ENCODE data around the gene ITGA11.

The ITGA11 gene

GRCh38 chr15:68431792-68432401 is at the start of gene ITGA11:
TSS of gene ITGA11 (minus strand) at chr15:68432163. CDS start at chr15:68432066, 97 bp downstream.
- peak; percentile 77 for DNase-seq

GRCh38 chr15:68481321-68481720 is 49.4 kb upstream of the ITGA11 start:
- DNase-seq, result no peak

- DNase-seq, result no peak
These were observed 48.3 kb upstream of the ITGA11 start for GRCh38 chr15:68480296-68480695.

GRCh38 chr15:68479870-68480269 is 47.9 kb upstream of the ITGA11 start:
- DNase-seq, result no peak

GRCh38 chr15:68479406-68479805 is 47.4 kb upstream of the ITGA11 start:
- no peak for DNase-seq

GRCh38 chr15:68478853-68479252 is 46.9 kb upstream of the ITGA11 start:
- DNase-seq, result no peak

- DNase-seq, result no peak
These were observed 43.5 kb upstream of the ITGA11 start for GRCh38 chr15:68475449-68475848.

- no peak for DNase-seq
These were observed 39.6 kb upstream of the ITGA11 start for GRCh38 chr15:68471541-68471940.

- DNase-seq, result no peak
These were observed 39.0 kb upstream of the ITGA11 start for GRCh38 chr15:68470976-68471375.

- DNase-seq, result no peak
These were observed 38.2 kb upstream of the ITGA11 start for GRCh38 chr15:68470049-68470742.

GRCh38 chr15:68469162-68470048 is 37.4 kb upstream of the ITGA11 start:
- no peak for DNase-seq

GRCh38 chr15:68466876-68467275 is 34.9 kb upstream of the ITGA11 start:
- no peak for DNase-seq

- DNase-seq, result no peak
These were observed 34.0 kb upstream of the ITGA11 start for GRCh38 chr15:68465861-68466560.

- no peak for DNase-seq
These were observed 32.6 kb upstream of the ITGA11 start for GRCh38 chr15:68464448-68465090.

- DNase-seq, result no peak
These were observed 32.0 kb upstream of the ITGA11 start for GRCh38 chr15:68463996-68464395.

GRCh38 chr15:68463444-68463843 is 31.5 kb upstream of the ITGA11 start:
- DNase-seq, result no peak

- DNase-seq, result no peak
These were observed 28.2 kb upstream of the ITGA11 start for GRCh38 chr15:68460166-68460565.

GRCh38 chr15:68450192-68450591 is 18.2 kb upstream of the ITGA11 start:
- DNase-seq, result no peak

GRCh38 chr15:68449389-68449788 is 17.4 kb upstream of the ITGA11 start:
- no peak for DNase-seq

GRCh38 chr15:68447976-68448755 is 16.2 kb upstream of the ITGA11 start:
- DNase-seq, result no peak

- DNase-seq, result no peak
These were observed 15.2 kb upstream of the ITGA11 start for GRCh38 chr15:68447209-68447608.

GRCh38 chr15:68445351-68445750 is 13.4 kb upstream of the ITGA11 start:
- no peak for DNase-seq
